ENCODE results near the gene SLC10A7.

GRCh38 chr4:146214238-146214637 lies 307.5 kb downstream of the SLC10A7 start, which contains the start of gene REELD1:
- TF ChIP-seq CTCF (IDR thresholded peaks at IDR 0.05; ENCODE audit: low read length) (no peak), EZH2 (IDR thresholded peaks at IDR 0.05; ENCODE audit: borderline replicate concordance, low read length) (no peak)

Measured in OCI-LY1 (cell line).